Ovary (tissue), 3 donors: Measurements from ENCODE around the gene ERI3.

Experiments used
- CTCF ChIP-seq, 3 donors: fragments of 450-650 bp in 2 of 3; fragments of 200-600 bp in 1 of 3; IDR thresholded peaks; one replicate each; pipeline versions ENCODE4 v1.5.1 to v1.8.0; 2016 to 2022; ENCODE audit warnings: antibody characterized with exemption in 3 of 3, mild to moderate bottlenecking in 1 of 3
- POLR2A ChIP-seq: fragments of 450-650 bp; IDR thresholded peaks from one replicate; pipeline ENCODE4 v1.6.1; 2017; ENCODE audit warnings: antibody characterized with exemption, mild to moderate bottlenecking, moderate library complexity
- donor health status: DM: no; HTN: no; CAD: no.

GRCh38 chr1:44263568-44264450 is 91.2 kb downstream of the ERI3 start:
- TF ChIP-seq CTCF (IDR thresholded peaks at IDR 0.05) = no peak
- no peak for TF ChIP-seq POLR2A
